ENCODE data around the gene IL36RN. TPM values are rescaled to one million over a fixed set of nuclear protein-coding genes. Genes with fewer than 3 reads are reported as not detected.

IL36RN gene
- total and polyA plus RNA-seq, 2 experiments from 2014 or later: not detected

DNA sequence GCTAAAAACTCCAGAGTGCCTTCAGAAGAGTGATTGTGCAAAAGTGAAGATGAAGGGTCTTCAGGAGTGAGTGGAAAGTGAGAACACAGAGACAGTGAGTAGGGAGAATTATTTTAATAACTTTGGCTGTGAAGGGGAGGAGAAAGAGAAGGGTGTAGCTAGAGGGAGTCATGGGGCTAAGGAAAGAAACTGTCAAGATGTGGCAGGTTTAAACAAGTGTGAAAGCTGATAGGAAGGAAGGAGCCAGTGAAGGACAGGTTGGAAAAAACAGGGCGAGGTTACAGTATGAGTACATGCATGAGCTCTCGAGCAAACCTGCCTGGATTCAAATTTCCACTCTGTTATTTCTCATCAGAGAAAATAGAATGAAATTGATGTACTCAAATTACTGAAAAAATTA, 26.5 kb downstream of the IL36RN start:
- no peak for TF ChIP-seq CTCF (IDR thresholded peaks at IDR 0.05; ENCODE audit: low read depth, low read length)
- H3K36me3 ChIP-seq: no peaks in the 10 kb centered on the region
- no peaks in the 10 kb centered on the region for H3K9me3 ChIP-seq (ENCODE audit: low read depth)
- no peak for DNase-seq (ENCODE audit: low read depth in 1 of 2, low spot score in 1 of 2)
- H3K27me3 ChIP-seq: no peaks in the 10 kb centered on the region
- H3K27ac ChIP-seq: no peak overlapping the region
- no peaks in the 10 kb centered on the region for H3K4me1 ChIP-seq (ENCODE audit: low read depth)
- no peak overlapping the region for H3K4me3 ChIP-seq

DNA sequence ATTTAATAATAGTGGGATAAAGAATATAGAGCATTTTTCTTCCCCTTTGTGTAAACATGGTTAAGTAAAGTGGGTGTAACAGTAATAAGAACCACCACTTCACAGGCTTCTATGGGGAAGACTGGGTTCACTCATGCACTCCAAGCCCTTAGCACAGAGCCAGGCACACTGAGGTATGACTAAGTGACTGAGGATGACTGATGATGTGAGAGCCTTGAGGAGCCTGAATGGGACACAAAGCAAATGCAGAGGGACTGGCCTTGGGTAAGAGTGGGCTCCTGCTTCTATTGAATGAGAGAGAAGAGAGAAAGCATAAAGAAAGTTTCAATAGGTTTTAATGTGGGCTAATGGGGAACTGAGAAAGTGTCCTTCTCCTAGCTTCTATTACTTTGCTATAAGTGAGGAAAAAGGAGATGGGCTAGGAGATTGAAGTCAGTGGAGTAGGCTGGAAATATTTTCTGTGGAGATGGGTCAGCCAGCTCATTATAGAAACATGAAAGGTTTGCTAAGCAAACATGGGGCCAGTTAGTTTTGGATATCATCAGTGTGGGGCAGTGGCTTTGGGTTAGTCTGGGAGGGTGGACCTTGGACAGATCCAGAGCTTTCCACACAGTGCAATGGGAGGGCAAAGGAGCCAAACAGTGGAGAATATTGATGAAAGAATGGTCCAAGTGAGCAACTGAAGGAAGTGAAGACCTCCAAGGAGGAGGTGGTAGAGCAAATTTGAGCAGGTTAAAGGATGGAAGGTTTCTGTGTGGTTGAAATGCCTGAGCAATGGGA, 29.4 kb downstream of the IL36RN start:
- Histone ChIP-seq H3K4me3 (no peak overlapping the region), H3K4me1 (ENCODE audit: low read depth) (no peaks in the 10 kb centered on the region), H3K27ac (no peak overlapping the region), H3K36me3 (no peaks in the 10 kb centered on the region), H3K27me3 (no peaks in the 10 kb centered on the region), H3K9me3 (ENCODE audit: low read depth) (no peaks in the 10 kb centered on the region)
- no peak for TF ChIP-seq CTCF (IDR thresholded peaks at IDR 0.05; ENCODE audit: low read depth, low read length)
- DNase-seq (ENCODE audit: low read depth in 1 of 2, low spot score in 1 of 2): no peak

DNA sequence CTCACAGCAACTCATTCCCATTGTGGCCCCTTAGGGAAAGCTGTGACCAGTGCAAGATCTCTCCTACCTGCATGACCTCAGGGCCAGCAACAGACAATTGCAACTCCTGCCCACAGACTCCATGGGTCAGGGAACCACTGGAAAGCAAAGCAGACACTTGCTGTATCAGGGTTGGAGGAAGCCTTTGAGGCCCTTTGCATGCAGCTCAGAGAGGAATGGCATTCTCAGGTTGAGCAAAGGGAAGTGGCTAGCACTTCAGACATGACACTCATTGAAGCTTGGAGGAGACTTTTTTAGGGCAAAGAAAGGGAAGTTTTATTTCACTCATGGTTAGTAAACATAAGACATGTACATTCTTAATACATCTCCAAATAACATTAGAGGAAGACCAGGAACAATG, 30.9 kb downstream of the IL36RN start:
- Histone ChIP-seq H3K9me3 (ENCODE audit: low read depth) (no peaks in the 10 kb centered on the region), H3K4me1 (ENCODE audit: low read depth) (no peaks in the 10 kb centered on the region), H3K4me3 (no peak overlapping the region), H3K36me3 (no peaks in the 10 kb centered on the region), H3K27ac (no peak overlapping the region), H3K27me3 (no peaks in the 10 kb centered on the region)
- TF ChIP-seq CTCF (IDR thresholded peaks at IDR 0.05; ENCODE audit: low read depth, low read length): no peak
- no peak for DNase-seq (ENCODE audit: low read depth in 1 of 2, low spot score in 1 of 2)

- Histone ChIP-seq H3K4me1 (ENCODE audit: low read depth) (no peaks in the 10 kb centered on the region), H3K36me3 (no peaks in the 10 kb centered on the region), H3K27ac (no peak overlapping the region), H3K4me3 (no peak overlapping the region), H3K27me3 (no peaks in the 10 kb centered on the region), H3K9me3 (ENCODE audit: low read depth) (no peaks in the 10 kb centered on the region)
- TF ChIP-seq CTCF (IDR thresholded peaks at IDR 0.05; ENCODE audit: low read depth, low read length): no peak
- DNase-seq (ENCODE audit: low read depth in 1 of 2, low spot score in 1 of 2): no peak
Measured at GRCh38 chr2:113091231-113091896, 32.4 kb downstream of the IL36RN start.

DNA sequence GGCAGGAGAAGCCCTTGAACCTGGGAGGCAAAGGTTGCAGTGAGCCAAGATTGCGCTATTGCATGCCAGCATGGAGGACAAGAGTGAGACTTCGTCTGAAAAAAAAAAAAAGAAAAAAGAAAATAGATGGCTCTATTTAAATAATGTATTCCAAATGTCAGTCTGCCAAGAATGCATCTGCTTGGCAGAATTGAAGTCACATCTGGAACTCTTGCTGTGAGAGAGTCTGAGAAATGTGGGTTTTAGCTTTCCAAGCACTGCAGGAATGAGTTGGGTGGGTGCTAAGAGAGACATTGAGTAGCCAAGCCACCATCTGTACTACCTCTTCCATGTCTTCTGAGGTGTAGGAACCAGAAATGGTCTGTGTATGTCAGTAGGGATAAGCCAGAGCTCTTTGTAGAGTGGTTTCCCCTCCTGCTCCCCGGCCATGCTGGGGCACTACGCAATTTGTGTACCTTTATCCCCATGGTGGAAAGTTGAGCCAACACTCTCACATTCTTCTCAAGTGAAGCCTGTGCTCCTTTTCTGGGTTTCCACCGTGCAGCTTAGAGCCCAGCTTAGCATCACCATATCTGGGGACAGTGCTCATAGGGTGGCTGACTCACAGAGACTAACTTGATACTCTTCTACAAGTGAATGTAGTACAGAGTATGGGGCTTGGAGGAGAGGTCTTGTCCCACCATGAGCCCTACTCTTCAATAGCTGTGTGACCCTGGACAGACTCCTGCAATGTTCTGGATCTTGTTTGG, 34.0 kb downstream of the IL36RN start:
- no peaks in the 10 kb centered on the region for H3K9me3 ChIP-seq (ENCODE audit: low read depth)
- H3K36me3 ChIP-seq: no peaks in the 10 kb centered on the region
- no peak overlapping the region for H3K4me3 ChIP-seq
- DNase-seq (ENCODE audit: low read depth in 1 of 2, low spot score in 1 of 2): no peak
- H3K27me3 ChIP-seq: no peaks in the 10 kb centered on the region
- no peak overlapping the region for H3K27ac ChIP-seq
- no peaks in the 10 kb centered on the region for H3K4me1 ChIP-seq (ENCODE audit: low read depth)
- no peak for TF ChIP-seq CTCF (IDR thresholded peaks at IDR 0.05; ENCODE audit: low read depth, low read length)

All from cardiac muscle cell (in vitro differentiated cells and primary cell).